GM19455 (cell line): ENCODE measurements around the gene PCCA.
"Not testable (repeated sequence)": the region's sequence is repeated elsewhere in the genome, so short reads cannot be mapped to it uniquely, and the experiment has no call there.

Source experiments
- ATAC-seq: cut with Tn5 transposase; IDR thresholded peaks from one replicate; pipeline ENCODE4 v1.9.1; 2021; ENCODE audit not compliant: unreplicated experiment

PCCA gene

DNA sequence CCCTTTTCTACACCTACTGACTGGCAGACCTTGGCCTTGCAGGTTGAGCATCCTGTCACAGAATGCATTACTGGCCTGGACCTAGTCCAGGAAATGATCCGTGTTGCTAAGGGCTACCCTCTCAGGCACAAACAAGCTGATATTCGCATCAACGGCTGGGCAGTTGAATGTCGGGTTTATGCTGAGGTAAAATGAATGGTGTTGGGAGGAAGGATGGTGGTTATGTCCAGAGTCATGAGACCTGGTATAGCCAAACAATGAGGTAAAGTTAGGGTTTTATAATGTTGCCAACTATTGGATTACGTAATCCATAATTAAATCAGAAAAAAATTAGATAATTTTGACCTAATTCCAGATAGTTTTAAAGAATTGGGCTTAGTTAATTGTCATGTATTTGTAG is 212.5 kb downstream of the PCCA start:
- no peak for ATAC-seq

DNA sequence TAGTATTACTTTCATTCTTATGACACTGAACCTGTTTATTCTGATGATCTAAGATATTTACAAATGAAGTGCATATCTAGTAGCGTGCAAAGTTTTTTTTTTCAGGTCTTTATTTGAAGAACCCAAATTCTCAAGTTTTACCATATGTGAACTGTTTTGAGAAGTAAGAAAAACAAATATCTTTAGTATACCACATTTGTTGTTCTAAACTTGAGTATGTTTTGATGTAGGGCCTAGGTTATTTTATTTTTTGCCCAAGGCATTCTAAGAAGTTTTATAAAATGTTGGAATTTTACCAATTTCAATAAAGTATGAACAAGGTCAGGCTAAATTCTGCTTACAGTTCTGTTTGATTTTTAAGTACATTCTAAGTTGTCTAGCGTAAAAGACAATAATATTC is 213.5 kb downstream of the PCCA start:
- no peak for ATAC-seq

DNA sequence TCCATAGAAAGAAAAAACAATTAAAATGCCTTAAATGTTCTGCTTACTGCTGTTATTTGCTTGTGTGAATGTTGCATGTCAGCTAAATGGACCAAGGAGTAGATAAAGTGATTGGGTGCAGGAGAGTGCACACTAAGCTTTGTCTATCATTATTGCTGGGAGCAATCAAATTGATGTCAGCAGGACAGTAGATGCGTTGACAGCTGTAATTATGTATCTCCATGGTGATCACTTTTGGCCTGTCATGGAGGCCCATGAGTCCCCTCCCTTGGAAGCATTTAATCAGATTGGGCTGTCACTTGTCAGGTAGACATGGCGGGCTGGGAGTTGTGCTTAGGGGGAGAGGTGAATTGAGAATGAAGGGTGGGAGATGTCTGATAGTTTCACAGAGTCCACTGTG is 215.3 kb downstream of the PCCA start:
- no peak for ATAC-seq

- no peak for ATAC-seq
Measured at GRCh38 chr13:100305398-100305797, 216.5 kb downstream of the PCCA start.

- no peak for ATAC-seq
Measured at GRCh38 chr13:100306030-100306429, 217.1 kb downstream of the PCCA start.

- no peak for ATAC-seq
Measured at GRCh38 chr13:100306434-100306999, 217.6 kb downstream of the PCCA start.

DNA sequence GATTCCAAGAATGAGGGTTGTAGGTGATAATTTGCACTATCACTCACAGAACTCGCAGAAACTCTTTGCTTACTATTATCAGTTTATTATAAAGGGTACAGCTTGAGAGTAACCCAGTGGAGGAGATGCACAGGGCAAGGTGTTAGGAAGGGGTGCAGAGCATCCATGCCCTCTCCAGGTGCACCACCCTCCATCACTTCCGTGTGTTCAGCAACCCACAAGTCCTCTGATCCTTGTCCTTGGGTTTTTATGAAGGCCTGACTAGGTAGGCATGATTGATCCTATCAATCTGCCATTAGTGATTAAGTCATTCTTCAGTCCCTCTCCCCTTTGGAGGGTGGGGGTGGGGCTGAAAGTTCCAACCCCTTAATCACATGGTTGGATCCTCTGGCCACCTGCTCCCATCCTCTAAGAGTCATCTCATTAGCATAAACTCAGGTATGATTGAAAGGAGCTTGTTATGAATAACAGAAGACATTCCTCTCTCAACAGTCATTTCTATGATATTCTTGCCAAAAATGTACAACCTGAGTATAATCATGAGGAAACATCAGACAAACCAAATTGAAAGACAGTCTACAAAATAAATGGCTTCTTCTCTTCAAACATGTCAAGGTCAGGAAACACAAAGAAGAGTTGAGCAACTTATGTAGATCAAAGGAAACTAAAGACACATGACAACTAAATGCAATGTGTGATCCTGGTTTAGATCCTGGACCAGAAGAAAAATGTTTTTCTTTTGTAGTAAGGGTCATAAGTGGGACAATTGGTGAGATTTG is 225.4 kb downstream of the PCCA start:
- ATAC-seq = no peak

DNA sequence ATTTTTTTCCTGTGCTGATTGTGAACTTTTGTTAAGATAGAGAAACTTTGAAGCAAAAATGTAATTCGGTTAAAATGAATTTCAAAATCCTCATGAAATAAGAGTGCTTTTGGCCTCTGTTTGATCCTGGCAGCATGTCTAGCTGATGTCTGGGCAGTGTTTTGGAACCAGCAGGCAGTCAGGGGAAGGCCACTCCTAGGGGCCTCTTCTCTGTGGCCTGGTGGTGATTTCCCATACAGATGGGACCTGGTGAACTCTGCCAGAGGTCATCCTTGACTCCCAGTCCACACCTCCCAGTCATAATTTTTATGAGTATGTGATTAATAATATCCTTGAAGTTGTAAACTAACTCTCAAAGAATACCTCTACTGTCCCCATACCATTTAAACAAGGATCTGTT is 226.6 kb downstream of the PCCA start:
- no peak for ATAC-seq

GRCh38 chr13:100318473-100318872 is 229.6 kb downstream of the PCCA start:
- not testable (repeated sequence) for ATAC-seq

DNA sequence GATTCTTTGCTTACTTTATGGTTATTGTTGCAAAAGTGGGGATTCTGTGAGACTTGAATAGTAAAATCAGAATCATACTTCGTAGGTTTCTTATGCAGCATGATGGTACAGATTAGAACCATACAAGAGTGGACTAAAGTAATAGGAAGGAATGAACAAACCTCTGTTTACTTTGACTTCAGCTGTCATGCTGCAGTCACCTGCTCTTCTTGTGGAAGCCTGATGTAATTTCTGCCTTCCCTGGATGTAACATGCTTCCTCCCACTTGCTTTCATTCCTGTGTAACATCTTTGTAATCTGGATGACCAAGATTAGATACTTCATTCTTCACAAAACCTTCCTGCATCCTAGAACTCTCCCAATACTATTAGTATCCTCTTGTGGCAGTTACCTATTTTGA is 235.0 kb downstream of the PCCA start:
- no peak for ATAC-seq

DNA sequence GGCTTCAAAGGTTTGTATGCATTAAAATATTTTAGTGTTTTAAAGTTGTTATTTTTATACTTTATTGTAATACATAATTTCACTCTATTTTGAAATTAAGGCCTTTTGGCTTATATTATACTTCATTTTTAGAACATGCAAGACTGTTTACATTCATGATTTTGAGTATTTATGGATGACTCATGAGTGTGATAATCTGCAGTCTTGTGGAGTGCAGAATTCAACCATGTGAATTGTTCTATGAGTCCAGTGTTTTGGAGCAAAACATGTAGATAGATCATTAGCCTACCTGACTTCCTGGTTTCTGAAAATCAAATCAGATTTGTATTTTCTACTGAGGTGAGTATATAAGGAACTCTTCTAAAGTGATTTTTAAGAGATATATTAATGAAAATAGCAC is 241.8 kb downstream of the PCCA start:
- ATAC-seq = no peak

GRCh38 chr13:100333141-100333540 is 244.2 kb downstream of the PCCA start:
- ATAC-seq = no peak

GRCh38 chr13:100334214-100334613 is 245.3 kb downstream of the PCCA start:
- ATAC-seq = no peak

DNA sequence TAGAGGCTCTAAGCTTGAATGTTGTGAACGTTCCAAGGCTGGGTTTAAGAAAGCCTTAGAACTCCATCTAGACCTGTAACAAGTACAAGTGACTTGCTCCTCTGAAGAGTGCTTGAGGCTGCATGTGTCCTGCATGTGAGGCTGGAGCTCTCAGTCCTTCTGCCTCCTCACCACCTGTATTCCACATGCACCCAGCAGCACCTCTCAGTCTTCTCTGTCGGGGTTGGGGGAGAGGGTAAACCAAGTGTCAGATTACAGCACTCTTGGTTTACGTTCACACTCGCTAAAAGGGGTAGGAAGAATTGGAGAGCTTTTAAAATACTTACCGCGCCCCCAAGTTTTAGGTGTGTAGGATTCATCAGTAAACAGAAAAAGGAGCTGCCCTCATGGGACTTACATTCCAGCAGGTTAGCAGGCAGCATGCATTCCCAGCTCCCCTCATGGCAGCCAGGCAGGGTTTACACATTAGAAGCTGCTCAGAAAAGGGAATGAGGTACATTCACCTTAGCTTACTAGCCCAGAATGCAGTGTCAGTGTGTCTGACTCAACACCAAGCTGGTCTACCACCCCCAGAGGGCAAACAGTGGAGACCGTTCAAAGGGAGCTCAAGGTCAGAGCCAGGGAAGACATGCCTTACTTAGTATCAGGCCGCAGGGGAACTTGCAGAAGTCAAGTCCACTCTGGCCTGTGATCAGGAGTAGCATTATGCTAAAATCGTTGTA is 248.1 kb downstream of the PCCA start:
- ATAC-seq = no peak

DNA sequence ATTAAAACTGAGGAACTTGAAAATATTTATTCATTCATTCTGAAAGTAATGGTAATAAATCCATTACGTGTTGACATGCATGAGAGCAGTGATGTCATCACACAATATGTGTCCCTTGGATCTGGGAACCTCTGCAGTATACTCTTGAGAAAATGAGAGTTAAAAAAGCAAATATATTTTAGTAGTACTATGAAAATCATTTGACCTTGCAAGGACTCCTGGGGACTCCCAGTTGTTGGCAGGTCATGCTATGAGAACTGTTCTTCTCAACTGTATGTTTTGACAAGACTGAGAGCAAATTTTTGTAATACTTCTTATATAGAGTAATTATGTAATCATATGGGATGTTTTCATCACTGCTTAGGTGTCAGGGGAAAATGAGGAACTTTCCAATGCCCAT is 249.4 kb downstream of the PCCA start:
- ATAC-seq = no peak

GRCh38 chr13:100339411-100339940 is 250.6 kb downstream of the PCCA start:
- no peak for ATAC-seq

GRCh38 chr13:100340865-100341264 is 252.0 kb downstream of the PCCA start:
- no peak for ATAC-seq

- no peak for ATAC-seq
Measured at GRCh38 chr13:100341327-100341726, 252.4 kb downstream of the PCCA start.

DNA sequence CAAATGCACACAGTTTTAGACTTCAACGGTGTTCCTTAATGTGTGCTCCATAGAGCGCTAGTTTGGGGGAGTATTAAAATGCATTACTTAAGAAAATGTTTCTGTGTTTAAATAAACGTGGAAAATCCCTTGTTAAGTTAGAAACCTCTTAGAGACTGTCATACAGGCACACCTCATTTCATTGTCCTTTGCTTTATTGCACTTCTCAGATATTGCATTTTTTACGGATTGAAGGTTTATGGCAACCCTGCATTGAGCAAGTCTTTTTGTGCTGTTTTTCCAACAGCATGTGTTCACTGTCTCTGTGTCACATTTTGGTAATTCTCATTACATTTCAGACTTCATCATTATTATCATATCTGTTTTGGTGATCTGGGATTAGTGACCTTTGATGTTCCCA is 255.7 kb downstream of the PCCA start:
- no peak for ATAC-seq

- ATAC-seq = no peak
Measured at GRCh38 chr13:100347968-100348367, 259.1 kb downstream of the PCCA start.

DNA sequence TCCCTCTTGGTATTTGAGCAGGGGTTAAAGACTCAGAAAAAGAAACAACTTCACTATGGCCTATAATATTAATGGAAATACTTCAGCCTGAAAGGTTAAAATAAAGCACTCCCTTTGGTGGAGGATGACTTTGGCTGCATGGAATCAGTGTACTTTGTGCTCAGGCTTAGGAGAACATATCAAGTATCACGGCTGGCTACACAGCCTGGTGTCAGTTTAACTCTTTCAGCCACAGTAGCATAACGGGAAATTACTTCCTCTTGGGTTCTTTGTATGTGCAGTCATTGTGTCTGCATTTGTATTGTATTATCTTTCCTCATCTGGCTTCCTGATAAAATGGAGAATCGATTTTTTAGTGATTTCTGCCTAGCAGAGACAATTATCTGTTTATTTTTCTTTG is 260.7 kb downstream of the PCCA start:
- ATAC-seq = no peak

GRCh38 chr13:100350601-100351000 is 261.7 kb downstream of the PCCA start:
- ATAC-seq = no peak
